ENCODE measurements around the gene GRIK2. TPM values are rescaled to one million over a fixed set of nuclear protein-coding genes. Genes with fewer than 3 reads are reported as not detected.

The GRIK2 gene
- total RNA-seq, 2 donors from 2014 or later = 1.5 to 1.7 TPM

- intact Hi-C loops (cut with DNase I) = no loop called here
- no peak for DNase-seq (ENCODE audit: low spot score)
Measured at GRCh38 chr6:101398716-101399615, 5.5 kb downstream of the GRIK2 start.

DNA sequence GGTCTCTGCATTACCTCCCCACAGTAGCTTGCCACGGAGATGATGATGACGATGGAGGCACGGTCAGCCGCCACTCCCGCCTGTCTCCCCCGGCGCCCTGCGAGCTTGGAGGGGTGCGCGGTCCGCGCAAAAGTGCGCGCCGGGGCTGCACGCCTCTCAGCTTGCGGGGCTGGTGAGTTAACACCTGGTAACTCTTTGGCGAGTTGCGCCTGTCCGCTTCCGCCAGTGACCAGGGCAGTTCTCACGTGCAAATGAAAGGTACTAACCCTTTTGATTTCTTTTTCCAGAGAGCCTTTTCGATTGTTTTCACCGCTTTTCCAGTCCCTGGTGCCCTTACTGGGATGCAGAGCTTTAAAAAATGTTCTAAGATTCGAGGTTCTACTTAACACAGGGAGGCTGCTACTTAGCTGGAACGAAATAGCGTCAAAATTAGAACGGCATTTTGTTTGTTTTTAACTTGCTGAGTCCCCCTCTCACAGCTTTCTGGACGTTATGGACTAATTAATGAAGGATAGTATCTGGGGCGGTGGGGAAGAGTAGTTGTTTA, 6.2 kb downstream of the GRIK2 start:
- intact Hi-C loops (cut with DNase I) = loop anchor here in 1 of 2 donors (5.0 kb wide), 1 partner anchor 623 kb away; no protein-coding TSS in a partner anchor
- DNase-seq (ENCODE audit: low spot score) = no peak

- DNase-seq (ENCODE audit: low spot score) = no peak
- intact Hi-C loops (cut with DNase I) = loop anchor here in 1 of 2 donors (5.0 kb wide), 1 partner anchor 622 kb away; no protein-coding TSS in a partner anchor
Measured at GRCh38 chr6:101400326-101401135, 7.0 kb downstream of the GRIK2 start.

DNA sequence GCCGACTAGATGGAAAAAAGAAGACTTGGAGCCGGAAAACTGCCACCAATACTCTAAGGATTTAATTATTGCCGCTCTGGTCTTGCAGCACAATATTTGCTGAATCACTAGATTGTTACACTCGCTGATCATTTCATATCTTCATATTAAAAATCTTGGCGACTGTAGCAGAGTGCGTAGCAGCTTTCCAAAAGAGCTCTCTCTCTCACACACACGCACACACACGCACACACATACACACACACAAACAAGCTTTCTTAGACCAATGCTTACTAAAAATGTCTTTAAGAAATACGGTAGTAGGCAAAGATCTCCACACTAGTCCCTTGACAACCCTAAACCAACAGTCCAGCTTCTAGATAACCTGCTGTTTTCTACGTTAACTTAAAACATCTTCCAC, 7.7 kb downstream of the GRIK2 start:
- intact Hi-C loops (cut with DNase I) = loop anchor here in 1 of 2 donors (5.0 kb wide), 1 partner anchor 621 kb away; no protein-coding TSS in a partner anchor
- DNase-seq (ENCODE audit: low spot score) = no peak

GRCh38 chr6:101401792-101402621, 8.5 kb downstream of the GRIK2 start:
- DNase-seq (ENCODE audit: low spot score) = no peak
- intact Hi-C loops (cut with DNase I) = loop anchor here in 1 of 2 donors (5.0 kb wide), 1 partner anchor 620 kb away; no protein-coding TSS in a partner anchor

DNA sequence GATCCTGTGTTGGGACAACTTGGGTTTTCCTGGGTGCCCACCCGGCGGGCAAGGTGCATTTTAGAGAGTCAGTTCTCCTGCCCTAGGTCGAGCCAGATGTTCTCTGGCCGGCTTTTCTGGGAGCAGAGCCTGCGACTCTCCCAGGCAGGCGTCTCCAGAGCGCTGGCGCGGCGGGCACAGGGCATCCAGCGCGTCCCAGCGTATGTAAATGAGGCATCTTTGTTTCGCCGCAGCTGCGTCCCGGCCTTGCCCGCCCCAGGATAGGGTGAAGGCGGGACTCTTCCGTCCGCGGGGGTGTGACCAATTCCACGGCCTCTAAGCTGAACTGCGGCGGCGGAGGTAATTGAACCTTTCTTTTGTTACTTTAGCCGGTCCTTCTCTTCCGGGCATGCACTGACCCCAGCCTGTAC, 9.1 kb downstream of the GRIK2 start:
- DNase-seq (ENCODE audit: low spot score) = no peak
- intact Hi-C loops (cut with DNase I) = loop anchor here in 1 of 2 donors (5.0 kb wide), 1 partner anchor 620 kb away; no protein-coding TSS in a partner anchor

DNA sequence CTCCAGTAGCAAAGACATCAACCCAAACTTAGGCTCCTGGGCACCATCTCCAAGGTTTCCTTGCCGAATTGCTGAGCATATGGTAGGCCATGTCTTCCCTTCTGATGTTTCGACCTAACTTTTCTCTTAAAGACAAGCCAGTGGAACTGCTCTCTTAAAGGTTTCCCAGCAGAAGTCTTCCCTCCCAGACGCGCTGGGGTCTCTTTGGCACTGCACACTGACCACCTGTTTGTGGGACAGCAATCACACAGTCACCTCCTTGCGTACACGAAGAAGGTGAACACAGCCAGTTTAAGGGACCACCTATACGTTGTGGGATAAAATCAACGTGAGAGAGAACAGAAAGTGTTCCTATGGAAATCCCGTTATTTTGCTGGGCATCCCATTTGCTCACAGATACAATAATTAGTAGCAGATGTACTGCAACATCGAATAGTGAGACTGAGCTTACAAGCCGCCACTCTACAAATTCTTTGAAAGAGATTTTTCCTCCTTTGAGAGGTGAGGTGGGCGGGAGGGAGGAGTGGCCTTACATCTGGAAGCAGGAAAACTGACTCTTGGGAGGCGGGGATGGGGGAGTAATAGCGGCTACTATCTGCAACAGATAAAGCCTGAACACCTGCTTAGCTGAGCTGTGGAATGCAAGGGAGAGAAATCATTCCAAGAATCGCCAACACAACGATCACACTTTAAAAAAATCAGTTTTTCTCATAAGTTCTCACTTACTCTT, 9.9 kb downstream of the GRIK2 start:
- intact Hi-C loops (cut with DNase I) = loop anchor here in 1 of 2 donors (5.0 kb wide), 1 partner anchor 619 kb away; no protein-coding TSS in a partner anchor

DNA sequence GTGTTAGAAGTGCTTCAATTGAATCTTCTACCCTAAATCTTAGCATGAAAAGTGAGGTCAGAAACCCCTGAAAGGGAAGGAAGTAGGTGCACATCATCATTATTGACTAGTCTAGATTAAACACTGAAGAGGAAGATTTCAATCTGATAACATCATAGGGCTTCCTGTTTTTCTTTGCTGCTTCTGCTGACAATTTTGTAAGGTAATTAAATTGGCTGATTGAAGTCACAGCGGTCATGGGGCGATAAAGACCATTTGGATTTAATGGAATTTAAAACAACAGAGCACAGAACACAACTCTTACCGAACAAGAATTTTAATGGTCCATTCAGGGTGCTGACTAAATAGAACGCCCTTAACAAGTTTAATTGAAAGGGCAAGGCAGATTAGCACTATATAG, 11.3 kb downstream of the GRIK2 start:
- intact Hi-C loops (cut with DNase I) = loop anchor here in 1 of 2 donors (5.0 kb wide), 1 partner anchor 618 kb away; no protein-coding TSS in a partner anchor
- no peak for DNase-seq (ENCODE audit: low spot score)

More for the DNA sequence above, 9.9 kb downstream of the GRIK2 start:
- no peak for DNase-seq (ENCODE audit: low spot score)

GRCh38 chr6:101413773-101414172, 20.3 kb downstream of the GRIK2 start:
- no peak for DNase-seq (ENCODE audit: low spot score)
- intact Hi-C loops (cut with DNase I) = no loop called here

GRCh38 chr6:101417900-101418299, 24.4 kb downstream of the GRIK2 start:
- intact Hi-C loops (cut with DNase I) = no loop called here

GRCh38 chr6:101422251-101422650, 28.7 kb downstream of the GRIK2 start:
- no peak for DNase-seq (ENCODE audit: low spot score)
- intact Hi-C loops (cut with DNase I) = no loop called here

More at GRCh38 chr6:101417900-101418299, 24.4 kb downstream of the GRIK2 start:
- DNase-seq (ENCODE audit: low spot score) = no peak

- DNase-seq (ENCODE audit: low spot score) = no peak
- intact Hi-C loops (cut with DNase I) = no loop called here
Measured at GRCh38 chr6:101422811-101423210, 29.3 kb downstream of the GRIK2 start.

- intact Hi-C loops (cut with DNase I) = no loop called here
- DNase-seq (ENCODE audit: low spot score) = no peak
Measured at GRCh38 chr6:101429270-101429669, 35.8 kb downstream of the GRIK2 start.

GRCh38 chr6:101429845-101430244, 36.3 kb downstream of the GRIK2 start:
- no peak for DNase-seq (ENCODE audit: low spot score)
- intact Hi-C loops (cut with DNase I) = no loop called here

- no peak for DNase-seq (ENCODE audit: low spot score)
- intact Hi-C loops (cut with DNase I) = no loop called here
Measured at GRCh38 chr6:101433141-101433540, 39.6 kb downstream of the GRIK2 start.

DNA sequence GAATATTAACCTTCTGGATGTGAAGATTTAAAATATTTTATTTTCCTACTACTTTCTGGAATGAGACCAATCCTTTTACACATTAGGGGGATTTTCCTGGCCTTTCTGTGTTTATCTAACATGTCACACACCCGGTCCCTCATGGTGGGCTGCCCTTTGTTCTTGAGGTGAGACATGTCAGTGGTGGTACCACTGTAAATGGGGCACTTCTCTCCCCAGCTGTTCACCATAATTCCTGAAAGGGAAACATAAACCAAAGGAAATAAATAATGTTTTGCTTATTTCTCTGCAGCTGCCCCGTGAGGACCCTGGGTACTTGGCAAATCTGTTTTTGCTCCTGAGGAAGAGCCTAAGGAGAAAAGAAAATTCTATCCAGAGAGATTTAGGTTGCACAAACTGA, 41.1 kb downstream of the GRIK2 start:
- DNase-seq (ENCODE audit: low spot score) = no peak
- intact Hi-C loops (cut with DNase I) = no loop called here

GRCh38 chr6:101435038-101435437, 41.5 kb downstream of the GRIK2 start:
- intact Hi-C loops (cut with DNase I) = no loop called here
- no peak for DNase-seq (ENCODE audit: low spot score)

- DNase-seq (ENCODE audit: low spot score) = no peak
- intact Hi-C loops (cut with DNase I) = no loop called here
Measured at GRCh38 chr6:101439790-101440189, 46.3 kb downstream of the GRIK2 start.

All from posterior vena cava (tissue), 2 donors.